Measurements from ENCODE around the gene IFT122.

The IFT122 gene

GRCh38 chr3:129439226-129439816, 703 bp upstream of the IFT122 start:
- ATAC-seq (replicated peaks) = peak; percentile 33 to 40
- DNase-seq = peak; percentile 41
- Mint-ChIP-seq H3K27ac (peak overlapping the region; percentile 97), H3K27me3 (no peaks in the 10 kb centered on the region), H3K4me1 (peaks cover 42 to 60% of the 10 kb centered on the region in 2 donors), H3K4me3 (peak overlapping the region; percentile 86 to 92), H3K9me3 (no peaks in the 10 kb centered on the region), H3K36me3 (peaks cover 21 to 27% of the 10 kb centered on the region in 2 donors)

GRCh38 chr3:129440618-129441190, 680 bp downstream of the IFT122 start:
- Mint-ChIP-seq H3K4me3 (peak overlapping the region; percentile 86 to 92), H3K27me3 (no peaks in the 10 kb centered on the region), H3K36me3 (peaks cover 15 to 20% of the 10 kb centered on the region in 2 donors), H3K4me1 (peaks cover 34 to 47% of the 10 kb centered on the region in 2 donors), H3K9me3 (no peaks in the 10 kb centered on the region), H3K27ac (peak overlapping the region; percentile 97)
- ATAC-seq (replicated peaks) = peak; percentile 46 to 52
- DNase-seq = no peak

GRCh38 chr3:129441215-129441614, 1.2 kb downstream of the IFT122 start:
- Mint-ChIP-seq H3K27ac (peak overlapping the region; percentile 97), H3K9me3 (no peaks in the 10 kb centered on the region)
- no peak for DNase-seq

GRCh38 chr3:129441782-129442181, 1.8 kb downstream of the IFT122 start:
- Mint-ChIP-seq H3K4me3 (no peak overlapping the region), H3K27ac (no peak overlapping the region), H3K4me1 (peaks cover 25 to 36% of the 10 kb centered on the region in 2 donors), H3K27me3 (no peaks in the 10 kb centered on the region), H3K9me3 (no peaks in the 10 kb centered on the region), H3K36me3 (peaks cover 8 to 10% of the 10 kb centered on the region in 2 donors)
- DNase-seq (no peak), ATAC-seq (replicated peaks) (no peak)

More at GRCh38 chr3:129441215-129441614, 1.2 kb downstream of the IFT122 start:
- ATAC-seq (replicated peaks) = no peak
- Mint-ChIP-seq H3K4me3 (peak overlapping the region; percentile 86 to 92), H3K27me3 (no peaks in the 10 kb centered on the region), H3K36me3 (peaks cover 13 to 15% of the 10 kb centered on the region in 2 donors), H3K4me1 (peaks cover 30 to 42% of the 10 kb centered on the region in 2 donors)

GRCh38 chr3:129442486-129442885, 2.5 kb downstream of the IFT122 start:
- Mint-ChIP-seq H3K36me3 (peaks cover 6 to 7% of the 10 kb centered on the region in 2 donors), H3K27ac (no peak overlapping the region), H3K4me3 (no peak overlapping the region), H3K27me3 (no peaks in the 10 kb centered on the region), H3K4me1 (peaks cover 21 to 31% of the 10 kb centered on the region in 2 donors), H3K9me3 (no peaks in the 10 kb centered on the region)
- ATAC-seq (replicated peaks) (no peak), DNase-seq (no peak)

GRCh38 chr3:129442947-129443346, 2.9 kb downstream of the IFT122 start:
- Mint-ChIP-seq H3K36me3 (peaks cover 2 to 3% of the 10 kb centered on the region in 2 donors), H3K27me3 (no peaks in the 10 kb centered on the region), H3K9me3 (no peaks in the 10 kb centered on the region), H3K27ac (no peak overlapping the region), H3K4me3 (no peak overlapping the region), H3K4me1 (peaks cover 16 to 26% of the 10 kb centered on the region in 2 donors)
- no peak for DNase-seq
- ATAC-seq (replicated peaks) = no peak

- H3K9me3 Mint-ChIP-seq = no peaks in the 10 kb centered on the region
- no peaks in the 10 kb centered on the region for H3K27me3 Mint-ChIP-seq
- DNase-seq = no peak
- H3K27ac Mint-ChIP-seq = no peak overlapping the region
- no peak overlapping the region for H3K4me3 Mint-ChIP-seq
- H3K4me1 Mint-ChIP-seq = peaks cover 11 to 22% of the 10 kb centered on the region in 2 donors
- H3K36me3 Mint-ChIP-seq = peaks cover 4 to 7% of the 10 kb centered on the region in 2 donors
- no peak for ATAC-seq (replicated peaks)
Observed at GRCh38 chr3:129445471-129445870, 5.4 kb downstream of the IFT122 start.

GRCh38 chr3:129446926-129447325, 6.9 kb downstream of the IFT122 start:
- no peak for DNase-seq
- Mint-ChIP-seq H3K27me3 (no peaks in the 10 kb centered on the region), H3K9me3 (no peaks in the 10 kb centered on the region), H3K36me3 (peaks cover 5 to 8% of the 10 kb centered on the region in 2 donors), H3K4me3 (no peak overlapping the region), H3K4me1 (peaks cover 5 to 14% of the 10 kb centered on the region in 2 donors), H3K27ac (no peak overlapping the region)
- ATAC-seq (replicated peaks) = no peak

GRCh38 chr3:129448186-129448895, 8.3 kb downstream of the IFT122 start:
- H3K36me3 Mint-ChIP-seq = peaks cover 19 to 22% of the 10 kb centered on the region in 2 donors
- H3K9me3 Mint-ChIP-seq = no peaks in the 10 kb centered on the region
- H3K4me3 Mint-ChIP-seq = no peak overlapping the region
- DNase-seq (no peak), ATAC-seq (replicated peaks) (no peak)
- peaks cover 5 to 7% of the 10 kb centered on the region in 2 donors for H3K4me1 Mint-ChIP-seq
- no peak overlapping the region for H3K27ac Mint-ChIP-seq
- H3K27me3 Mint-ChIP-seq = no peaks in the 10 kb centered on the region

- peaks cover 4 to 5% of the 10 kb centered on the region in 2 donors for H3K4me1 Mint-ChIP-seq
- no peak overlapping the region for H3K27ac Mint-ChIP-seq
- H3K9me3 Mint-ChIP-seq = no peaks in the 10 kb centered on the region
- H3K27me3 Mint-ChIP-seq = no peaks in the 10 kb centered on the region
- DNase-seq (no peak), ATAC-seq (replicated peaks) (no peak)
- no peak overlapping the region for H3K4me3 Mint-ChIP-seq
- peaks cover 21 to 25% of the 10 kb centered on the region in 2 donors for H3K36me3 Mint-ChIP-seq
Observed at GRCh38 chr3:129449279-129450115, 9.5 kb downstream of the IFT122 start.

GRCh38 chr3:129453732-129454131, 13.7 kb downstream of the IFT122 start:
- H3K27ac Mint-ChIP-seq = no peak overlapping the region
- DNase-seq (no peak), ATAC-seq (replicated peaks) (no peak)
- peaks cover 4 to 5% of the 10 kb centered on the region in 2 donors for H3K4me1 Mint-ChIP-seq
- no peak overlapping the region for H3K4me3 Mint-ChIP-seq
- H3K9me3 Mint-ChIP-seq = no peaks in the 10 kb centered on the region
- no peaks in the 10 kb centered on the region for H3K27me3 Mint-ChIP-seq
- peaks cover 20 to 24% of the 10 kb centered on the region in 2 donors for H3K36me3 Mint-ChIP-seq

- DNase-seq = no peak
- H3K9me3 Mint-ChIP-seq = no peaks in the 10 kb centered on the region
- H3K36me3 Mint-ChIP-seq = peaks cover 4 to 21% of the 10 kb centered on the region in 2 donors
- H3K27me3 Mint-ChIP-seq = no peaks in the 10 kb centered on the region
- peak; percentile 62 to 76 for ATAC-seq (replicated peaks)
- no peak overlapping the region for H3K27ac Mint-ChIP-seq
- H3K4me3 Mint-ChIP-seq = no peak overlapping the region
- peaks cover 4 to 13% of the 10 kb centered on the region in 2 donors for H3K4me1 Mint-ChIP-seq
Observed at GRCh38 chr3:129460155-129460554, 20.1 kb downstream of the IFT122 start.

GRCh38 chr3:129460572-129460971, 20.5 kb downstream of the IFT122 start:
- H3K36me3 Mint-ChIP-seq = peaks cover 4 to 21% of the 10 kb centered on the region in 2 donors
- no peaks in the 10 kb centered on the region for H3K27me3 Mint-ChIP-seq
- H3K9me3 Mint-ChIP-seq = no peaks in the 10 kb centered on the region
- DNase-seq (no peak), ATAC-seq (replicated peaks) (no peak)
- no peak overlapping the region for H3K4me3 Mint-ChIP-seq
- peaks cover 4 to 13% of the 10 kb centered on the region in 2 donors for H3K4me1 Mint-ChIP-seq
- no peak overlapping the region for H3K27ac Mint-ChIP-seq

GRCh38 chr3:129461022-129461421, 21.0 kb downstream of the IFT122 start:
- H3K36me3 Mint-ChIP-seq = peaks cover 4 to 19% of the 10 kb centered on the region in 2 donors
- peaks cover 4 to 13% of the 10 kb centered on the region in 2 donors for H3K4me1 Mint-ChIP-seq
- DNase-seq = no peak
- ATAC-seq (replicated peaks) = no peak
- no peak overlapping the region for H3K4me3 Mint-ChIP-seq
- H3K9me3 Mint-ChIP-seq = no peaks in the 10 kb centered on the region
- H3K27ac Mint-ChIP-seq = no peak overlapping the region
- H3K27me3 Mint-ChIP-seq = no peaks in the 10 kb centered on the region
